NCI-H187 (cell line): ENCODE results near the gene CUX1.
"Not testable (repeated sequence)": the region's sequence is repeated elsewhere in the genome, so short reads cannot be mapped to it uniquely, and the experiment has no call there.

Experiments used
- DNase-seq, 2 experiments: peaks; one replicate each; lab custom pipeline; 2025; lab: John Stamatoyannopoulos, UW

The CUX1 gene

DNA sequence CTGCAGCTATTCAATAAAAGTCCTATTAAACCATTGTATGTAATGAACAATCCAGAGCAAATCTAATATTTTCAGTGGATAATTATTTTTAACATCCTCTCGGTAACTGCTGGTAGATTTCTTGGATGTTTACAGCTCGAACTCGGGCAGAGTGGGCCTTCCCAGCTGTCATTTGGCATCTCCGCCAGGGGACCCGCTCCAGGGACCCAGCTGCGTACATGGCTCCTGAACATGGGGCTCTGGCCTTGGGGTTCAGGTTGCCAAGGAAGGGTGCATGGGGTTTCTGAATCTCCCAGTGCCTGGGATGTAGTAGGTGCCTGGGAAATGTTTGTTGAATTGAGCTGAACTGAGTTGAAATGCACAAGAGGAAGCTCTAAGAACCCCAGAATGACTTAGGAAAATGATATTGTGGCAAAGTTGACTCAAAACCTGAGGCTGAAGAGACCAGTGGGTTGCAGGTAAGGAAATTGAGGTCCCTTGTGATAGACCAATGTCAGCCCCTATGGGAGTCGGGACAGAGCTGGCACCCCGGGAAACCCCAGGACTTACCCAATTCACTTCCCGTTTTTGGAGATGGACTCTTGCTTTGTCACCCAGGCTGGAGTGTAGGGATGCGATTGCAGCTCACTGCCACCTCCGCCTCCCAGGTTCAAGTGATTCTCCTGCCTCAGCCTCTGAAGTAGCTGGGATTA lies 228.4 kb downstream of the CUX1 start:
- DNase-seq = no peak

DNA sequence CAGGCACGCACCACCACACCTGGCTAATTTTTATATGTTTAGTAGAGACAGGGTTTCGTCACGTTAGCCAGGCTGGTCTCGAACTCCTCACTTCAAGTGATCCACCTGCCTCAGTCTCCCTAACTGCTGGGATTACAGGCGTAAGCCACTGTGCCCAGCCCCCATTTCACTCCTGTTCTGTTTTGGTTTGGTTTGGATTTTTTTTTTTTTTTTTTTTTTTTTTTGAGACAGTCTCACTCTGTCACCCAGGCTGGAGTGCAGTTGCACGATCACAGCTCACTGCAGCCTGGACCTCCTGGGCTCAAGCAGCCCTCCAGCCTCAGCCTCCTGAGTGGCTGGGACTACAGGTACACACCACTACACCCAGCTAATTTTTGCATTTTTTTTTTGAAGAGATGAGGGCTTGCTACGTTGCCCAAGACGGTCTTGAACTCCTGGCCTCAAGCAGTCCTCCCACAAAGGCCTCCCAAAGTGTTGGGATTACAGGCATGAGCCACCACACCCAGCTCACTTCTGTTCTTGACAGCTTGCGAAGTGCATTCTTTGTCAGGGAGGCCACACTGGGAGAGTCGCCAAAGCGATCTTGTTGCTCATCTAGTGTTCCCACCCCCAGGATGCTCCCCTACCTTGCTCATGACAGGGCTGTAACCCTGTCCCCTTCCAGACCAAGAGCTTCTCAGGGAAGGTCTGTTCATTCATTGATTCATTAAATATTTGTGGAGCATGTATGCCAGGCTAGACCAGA lies 229.1 kb downstream of the CUX1 start:
- no peak for DNase-seq

DNA sequence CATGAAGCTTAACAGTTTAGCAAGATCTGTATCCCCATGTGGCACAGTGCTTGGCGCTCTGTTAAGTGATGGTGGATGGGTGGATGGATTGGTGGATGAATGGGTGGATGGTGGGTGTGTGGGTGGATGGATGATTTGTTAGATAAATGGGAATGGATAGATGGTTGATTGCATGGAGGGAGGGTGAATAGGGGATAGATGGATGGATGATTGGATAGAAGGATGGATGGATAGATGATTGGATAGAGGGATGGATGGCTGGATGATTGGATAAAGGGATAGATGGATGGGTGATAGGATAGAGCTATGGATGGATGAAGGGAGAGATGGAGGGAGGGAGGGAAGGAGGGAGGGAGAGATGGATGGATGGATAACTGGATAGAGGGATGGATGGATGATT lies 229.7 kb downstream of the CUX1 start:
- no peak for DNase-seq

DNA sequence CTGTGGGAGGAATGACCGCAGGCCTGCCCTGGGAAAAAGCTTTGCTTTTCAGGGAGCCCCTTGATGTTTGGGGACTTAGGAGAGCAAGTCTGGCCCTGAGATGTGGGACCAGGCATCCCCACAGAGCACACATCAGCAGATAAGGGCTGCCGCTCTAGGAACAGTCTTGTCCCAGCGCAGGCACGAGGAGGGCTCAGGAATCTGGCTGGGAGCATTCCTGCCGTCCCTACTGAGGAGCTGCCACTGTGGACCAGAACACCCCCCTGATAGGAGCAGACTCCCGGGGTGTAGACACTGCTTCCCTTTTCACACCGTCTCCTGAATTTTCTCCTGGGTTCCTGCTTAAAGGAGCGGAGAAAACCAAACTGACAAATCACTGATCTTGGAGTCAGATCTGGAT lies 232.3 kb downstream of the CUX1 start:
- no peak for DNase-seq

DNA sequence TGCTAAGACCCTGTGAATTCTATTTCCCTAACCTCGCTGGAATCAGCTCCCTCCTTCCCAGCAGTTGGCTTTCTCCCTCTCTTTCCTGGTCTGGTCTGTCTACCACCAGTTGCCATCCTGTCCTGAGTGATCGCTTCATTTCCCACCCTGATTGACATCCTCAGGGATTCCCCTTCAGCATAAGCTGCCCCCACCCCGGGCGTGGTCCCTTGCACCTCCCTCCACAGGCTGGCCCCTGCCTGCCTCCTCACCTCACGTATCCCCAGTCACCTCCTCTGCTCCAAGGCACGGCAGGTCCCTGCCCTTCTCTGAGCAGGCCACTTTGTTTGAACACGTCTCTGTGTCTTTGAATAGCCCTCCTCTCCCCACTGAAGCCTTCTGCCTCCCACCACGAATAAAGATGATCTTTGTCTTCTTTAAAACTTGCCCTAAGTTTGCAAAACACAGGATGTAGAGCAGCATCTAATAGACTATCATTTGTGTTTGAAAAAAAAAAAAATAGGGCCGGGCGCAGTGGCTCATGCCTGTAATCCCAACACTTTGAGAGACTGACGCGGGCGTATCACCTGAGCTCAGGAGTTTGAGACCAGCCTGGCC lies 233.5 kb downstream of the CUX1 start:
- no peak for DNase-seq

DNA sequence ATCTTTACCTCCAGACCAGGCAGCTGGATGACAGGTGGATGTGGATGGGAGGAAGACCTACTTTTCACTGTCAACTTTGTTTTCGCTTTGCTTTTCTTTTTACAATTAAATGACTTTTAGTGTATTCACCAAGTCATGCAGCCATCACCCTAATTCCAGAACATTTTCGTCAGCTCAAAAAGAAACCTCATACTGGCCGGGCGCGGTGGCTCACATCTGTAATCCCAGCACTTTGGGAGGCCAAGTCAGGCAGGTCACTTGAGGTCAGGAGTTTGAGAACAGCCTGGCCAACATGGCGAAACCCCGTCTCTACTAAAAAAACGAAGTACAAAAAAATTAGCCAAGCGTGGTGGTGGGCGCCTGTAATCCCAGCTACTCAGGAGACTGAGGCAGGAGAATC lies 234.3 kb downstream of the CUX1 start:
- not testable (repeated sequence) for DNase-seq

DNA sequence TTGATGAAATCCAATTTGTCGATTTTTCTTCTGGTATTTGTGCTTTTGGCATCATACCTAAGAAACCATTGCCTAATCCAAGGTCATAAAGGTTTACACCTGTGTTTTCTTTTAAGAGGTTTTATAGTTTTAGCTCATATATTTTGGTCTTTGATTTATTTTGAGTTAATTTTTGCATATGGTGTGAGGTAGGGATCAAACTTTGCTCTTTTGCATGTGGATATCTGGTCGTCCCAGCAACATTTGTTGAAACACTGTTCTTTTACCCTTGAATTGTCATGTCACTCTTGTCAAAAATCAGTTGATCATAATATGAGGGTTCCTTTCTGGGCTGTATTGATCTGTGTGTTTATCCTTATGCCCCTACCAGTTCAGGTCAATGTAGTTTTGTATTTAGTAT lies 236.7 kb downstream of the CUX1 start:
- no peak for DNase-seq

DNA sequence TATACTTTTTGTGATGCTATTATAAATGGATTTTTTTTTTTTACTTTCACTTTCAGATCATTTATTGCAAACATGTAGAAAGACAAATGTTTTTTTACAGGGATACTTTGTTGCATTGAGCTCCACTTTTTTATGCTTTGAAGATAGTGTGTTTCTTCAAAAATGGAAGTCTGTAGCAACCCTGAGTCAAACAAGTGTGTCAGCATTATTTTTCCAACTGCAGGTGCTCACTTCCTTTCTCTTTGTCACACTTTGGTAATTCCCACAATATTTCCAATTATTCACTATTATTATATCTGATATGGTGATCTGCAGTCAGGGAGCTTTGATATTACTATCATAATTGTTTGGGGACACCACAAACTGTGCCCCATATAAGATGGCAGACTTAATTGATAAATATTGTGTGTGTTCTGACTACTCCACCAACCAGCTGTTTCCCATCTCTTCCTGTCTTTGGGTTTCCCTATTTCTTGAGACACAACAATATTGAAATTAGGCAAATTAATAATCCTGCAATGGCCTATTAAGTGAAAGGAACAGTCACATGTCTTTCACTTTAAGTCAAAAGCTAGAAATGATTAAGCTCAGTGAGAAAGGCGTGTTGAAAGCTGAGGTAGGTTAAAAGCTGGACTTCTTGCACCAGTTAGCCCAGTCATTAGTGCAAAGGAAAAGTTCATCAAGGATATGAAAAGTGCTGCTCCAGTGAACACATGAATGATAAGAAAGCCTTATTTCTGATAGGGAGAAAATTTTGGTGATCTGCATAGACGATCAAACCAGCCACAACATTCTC lies 238.0 kb downstream of the CUX1 start:
- DNase-seq = no peak

DNA sequence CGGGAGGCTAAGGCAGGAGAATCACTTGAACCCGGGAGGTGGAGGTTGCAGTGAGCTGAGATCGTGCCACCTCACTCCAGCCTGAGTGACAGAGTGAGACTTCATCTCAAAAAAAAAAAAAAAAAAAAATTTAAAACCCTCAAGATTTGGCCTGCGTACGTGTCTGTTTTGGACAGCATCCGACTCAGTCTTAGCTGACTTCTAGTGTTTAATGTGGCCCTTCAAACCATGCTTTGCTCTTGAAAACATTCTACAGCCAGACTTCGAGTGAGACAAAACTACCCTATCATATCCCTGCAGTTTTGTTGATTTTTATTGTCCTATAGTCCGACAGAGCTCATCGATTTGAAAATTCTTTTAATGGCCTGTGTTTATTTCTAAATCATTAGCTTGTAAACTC lies 242.1 kb downstream of the CUX1 start:
- no peak for DNase-seq

DNA sequence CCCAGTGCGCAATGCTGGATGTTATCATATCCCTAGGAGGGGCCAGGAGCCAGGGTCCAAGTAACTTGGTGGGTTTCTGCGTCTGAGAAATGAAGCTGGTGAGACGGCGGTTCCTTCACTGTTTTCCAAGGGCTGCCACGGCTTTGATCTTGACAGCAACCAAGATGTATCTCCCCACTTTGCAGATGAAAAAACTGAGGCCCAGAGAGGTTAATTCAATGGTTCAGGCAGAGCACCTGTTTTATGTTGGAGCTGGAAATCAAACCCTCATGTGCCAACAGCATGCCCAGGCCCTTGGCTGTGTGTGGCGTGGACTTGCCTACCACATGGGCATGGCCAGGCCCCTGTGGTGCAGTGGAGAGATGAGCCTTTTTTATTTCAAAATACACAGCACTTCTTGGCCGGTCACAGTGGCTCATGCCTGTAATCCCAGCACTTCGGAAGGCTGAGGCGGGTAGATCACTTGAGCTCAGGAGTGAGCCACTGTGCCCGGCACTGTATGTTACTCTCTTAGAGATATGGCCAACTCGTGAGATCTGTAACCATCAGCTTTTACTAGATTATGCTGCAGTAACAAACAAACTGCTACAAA lies 244.0 kb downstream of the CUX1 start:
- DNase-seq = no peak

DNA sequence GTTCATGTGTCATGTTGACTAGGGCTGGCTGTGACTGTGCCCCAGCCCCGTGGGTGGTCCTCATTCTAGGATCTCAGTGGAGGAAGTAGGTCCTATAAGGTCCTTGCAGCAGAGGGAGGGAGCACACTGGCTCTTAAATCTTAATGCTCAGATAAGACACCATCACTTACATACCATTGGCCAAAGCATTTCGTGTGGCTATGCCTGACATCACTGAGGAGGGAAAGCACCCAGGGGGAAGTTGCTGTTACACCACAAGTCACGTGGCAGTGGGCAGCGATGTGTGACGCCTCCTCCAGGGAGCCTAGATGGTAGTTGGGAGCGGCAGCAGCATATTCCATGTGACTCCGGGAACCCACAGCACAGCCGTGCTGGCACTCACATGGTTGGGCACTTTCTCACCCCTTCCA lies 244.6 kb downstream of the CUX1 start:
- no peak for DNase-seq

DNA sequence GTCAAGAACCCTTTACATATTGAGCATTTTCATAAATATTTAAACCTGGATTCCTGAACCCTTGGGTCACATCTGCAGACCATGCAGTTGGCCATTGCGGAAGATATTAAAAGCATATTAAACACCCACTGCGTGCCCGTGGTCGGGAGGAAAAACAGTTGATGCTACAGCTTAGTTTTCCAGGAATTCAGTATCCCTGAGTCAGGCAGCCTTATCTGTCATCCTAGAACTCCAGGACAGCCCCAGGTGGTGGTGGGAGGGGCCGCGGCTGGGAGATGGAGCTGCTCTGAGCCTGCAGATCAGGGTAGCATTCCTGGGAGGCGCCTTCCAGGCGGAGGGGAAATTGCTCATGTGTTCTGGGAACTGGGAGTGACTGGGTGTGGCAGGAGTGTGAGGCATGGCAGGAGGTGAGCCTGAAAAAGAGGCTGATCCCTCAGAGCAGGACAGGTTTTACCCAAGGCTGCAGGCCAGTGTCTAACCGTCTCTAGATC lies 246.3 kb downstream of the CUX1 start:
- no peak for DNase-seq

DNA sequence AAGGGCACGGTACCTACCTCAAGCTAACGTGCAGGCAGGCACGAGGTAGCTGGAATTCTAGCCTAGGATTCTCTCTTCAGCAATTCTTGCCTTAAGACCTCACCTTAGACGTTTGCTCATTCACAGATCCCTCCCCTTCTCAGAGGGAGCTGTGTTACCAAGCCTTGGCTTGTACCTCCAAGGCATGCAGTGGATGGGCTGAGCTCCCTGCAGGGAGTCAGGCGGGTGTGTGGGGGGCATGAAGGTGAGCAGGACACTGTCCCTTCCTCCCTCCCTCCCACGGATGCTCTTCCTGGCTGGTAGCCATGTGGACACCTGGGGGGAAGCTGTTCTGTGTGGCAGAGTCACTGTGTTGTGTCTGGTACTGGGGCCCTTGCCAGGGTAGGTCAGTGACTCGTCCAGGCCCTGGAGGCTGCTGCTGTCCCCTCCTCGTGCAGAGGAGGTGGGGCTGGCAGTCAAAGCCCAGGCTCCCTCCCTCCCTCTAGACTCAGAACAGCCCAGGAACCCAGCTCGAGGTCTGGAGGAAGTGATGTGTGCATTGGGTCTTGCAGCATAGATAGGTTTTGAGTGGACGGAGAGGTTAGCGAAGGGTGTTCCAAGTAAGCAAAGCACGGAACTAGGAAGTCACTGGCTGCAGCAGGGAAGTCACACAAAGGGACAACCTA lies 247.1 kb downstream of the CUX1 start:
- DNase-seq = no peak

DNA sequence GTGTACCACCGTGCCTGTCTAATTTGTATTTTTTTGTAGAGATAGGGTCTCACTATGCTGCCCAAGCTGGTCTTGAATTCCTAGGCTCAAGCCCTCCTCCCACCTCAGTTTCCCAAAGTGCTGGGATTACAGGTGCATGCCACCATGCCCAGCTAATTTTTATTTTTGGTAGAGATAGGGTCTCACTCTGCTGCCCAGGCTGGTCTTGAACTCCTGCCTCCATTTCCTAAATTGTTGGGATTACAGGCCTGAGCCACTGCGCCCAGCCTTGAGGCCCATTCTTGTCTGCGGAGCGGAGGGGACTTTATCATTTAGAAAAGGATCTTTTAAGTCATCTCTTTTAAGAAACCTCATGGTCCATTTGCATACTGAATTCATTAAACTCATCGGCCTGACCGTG lies 247.8 kb downstream of the CUX1 start:
- no peak for DNase-seq

DNA sequence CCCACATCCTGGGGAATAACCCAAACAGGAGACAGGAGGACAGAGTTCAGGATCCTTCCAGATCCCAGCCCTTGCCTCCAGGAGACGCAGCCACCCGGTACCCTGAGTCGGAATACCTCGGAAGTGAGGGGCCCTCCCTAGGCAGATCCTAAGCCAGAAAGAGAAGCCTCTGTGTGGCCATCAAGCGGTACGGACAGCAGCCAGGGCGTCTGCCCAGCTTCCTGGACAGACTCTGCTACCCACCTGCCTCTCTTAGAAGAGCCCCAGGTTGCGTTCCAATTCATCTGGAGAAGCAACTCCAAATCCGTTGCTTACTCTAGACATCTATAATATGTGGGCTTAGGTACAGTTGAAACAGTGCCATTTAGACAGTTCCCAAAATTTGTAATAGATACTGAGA lies 249.1 kb downstream of the CUX1 start:
- no peak for DNase-seq

DNA sequence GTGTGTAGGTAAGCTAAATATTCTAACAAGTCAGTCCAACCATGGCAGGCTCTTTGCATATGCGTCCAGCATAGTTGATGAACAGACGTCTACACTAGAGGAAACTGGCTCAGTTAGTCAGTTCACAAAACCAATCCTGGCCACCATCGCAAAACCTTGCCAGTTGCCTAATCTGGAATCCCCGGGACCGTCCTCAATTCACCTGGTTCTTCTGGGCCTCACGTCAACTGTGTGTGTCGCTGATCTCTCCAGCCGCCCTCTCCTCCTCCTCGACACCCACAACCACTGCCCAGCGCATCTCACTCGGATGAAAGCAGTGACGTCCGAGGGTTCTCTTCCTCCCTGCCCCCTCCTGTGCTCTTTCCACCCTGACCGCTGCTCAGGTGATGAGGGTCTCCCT lies 251.4 kb downstream of the CUX1 start:
- no peak for DNase-seq

DNA sequence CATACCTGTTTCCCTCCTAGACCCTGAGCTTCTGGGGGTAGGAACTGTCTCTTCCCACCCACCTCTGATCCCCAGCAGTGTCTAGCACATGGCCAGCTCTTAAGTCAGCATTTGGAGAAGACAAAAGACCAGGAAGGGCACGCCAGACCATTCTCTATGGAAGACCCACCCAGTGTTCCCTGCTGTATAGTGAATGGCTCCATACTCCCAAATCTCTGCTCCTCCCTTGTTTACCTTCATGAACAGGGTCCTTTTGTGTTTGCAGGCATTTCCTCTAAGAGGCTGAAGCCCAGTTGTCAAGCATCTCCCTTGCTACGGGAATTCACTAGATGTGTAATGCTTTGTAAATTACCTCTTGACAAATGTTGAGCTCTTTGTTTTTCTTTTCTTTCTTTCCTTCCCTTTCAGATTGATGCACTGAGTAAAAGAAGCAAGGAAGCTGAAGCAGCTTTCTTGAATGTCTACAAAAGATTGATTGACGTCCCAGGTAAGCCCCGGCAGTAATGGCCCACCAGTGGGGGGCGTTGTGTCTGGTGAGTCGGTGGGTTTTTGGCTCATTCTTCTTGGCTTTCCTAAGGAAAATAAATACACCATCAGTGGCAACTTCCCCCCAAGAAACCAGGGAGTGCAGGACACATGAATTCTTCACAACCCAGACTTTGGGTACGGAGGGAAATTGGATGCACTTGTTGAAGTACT lies 252.7 kb downstream of the CUX1 start:
- DNase-seq = no peak

DNA sequence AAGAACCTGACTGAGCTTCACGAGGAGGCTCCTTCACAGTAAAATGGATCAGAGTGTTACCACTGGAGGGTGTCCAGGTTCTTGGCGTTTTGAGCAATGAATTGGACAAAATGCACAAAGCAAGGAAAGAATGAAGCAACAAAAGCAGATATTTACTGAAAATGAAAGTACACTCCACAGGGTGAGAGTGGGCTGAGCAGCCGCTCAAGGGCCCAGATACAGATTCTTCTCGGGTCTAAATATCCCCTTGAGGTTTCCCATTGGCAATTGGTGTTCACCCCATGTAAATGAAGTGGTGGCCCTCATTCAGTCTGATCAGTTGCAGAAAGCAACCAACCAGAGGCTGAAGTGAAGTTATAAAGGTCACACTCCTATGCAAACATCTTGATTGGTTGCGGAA lies 254.6 kb downstream of the CUX1 start:
- no peak for DNase-seq

DNA sequence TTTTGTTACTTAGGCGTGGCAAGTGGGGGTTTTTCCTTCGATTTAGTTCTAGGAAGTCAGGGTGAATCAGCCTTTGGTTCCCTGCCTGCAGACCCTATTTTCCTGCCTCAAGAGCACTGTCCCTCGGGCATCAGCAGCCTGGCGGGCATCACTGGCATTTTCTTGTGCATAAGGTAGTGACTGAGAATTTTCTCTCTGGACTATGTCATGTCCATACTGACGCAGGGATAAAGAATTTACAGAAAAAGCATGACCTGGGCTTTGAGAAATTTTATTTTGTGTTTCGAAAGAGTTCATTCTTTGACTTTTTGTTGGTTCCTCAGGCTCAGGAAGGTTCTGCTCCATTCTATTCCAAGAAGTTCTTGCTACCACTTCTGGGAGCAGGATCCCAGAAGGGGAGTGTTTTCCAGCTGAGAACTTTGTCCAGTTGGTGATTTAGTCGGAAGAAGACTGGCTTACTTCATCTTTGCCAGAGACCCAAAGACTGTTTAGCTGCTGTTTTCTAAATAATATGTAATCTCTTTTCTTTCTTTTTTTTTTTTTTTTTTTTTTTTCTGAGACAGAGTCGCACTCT lies 255.3 kb downstream of the CUX1 start:
- DNase-seq = no peak
